Gastroesophageal sphincter (tissue), 4 donors: ENCODE data around the gene C5orf22. TPM values are rescaled to one million over a fixed set of nuclear protein-coding genes. Genes with fewer than 3 reads are reported as not detected.

Experiments used
- ATAC-seq: fragments of 150-250 bp; one replicate; pipeline ENCODE4 v1.9.1; 2016; ENCODE audit warnings: mild to moderate bottlenecking, moderate library complexity
- H3K27ac ChIP-seq, 4 donors: fragments of 200-600 bp; sonication (generic) in 3 of 4; 1 replicate in 3 of 4; 2 replicates in 1 of 4; pipeline ENCODE4 v1.5.1; 2016 to 2019
- H3K27me3 ChIP-seq: fragments of 200-600 bp; sonication (generic); one replicate; pipeline ENCODE4 v1.5.1; 2019
- H3K36me3 ChIP-seq, 2 donors: fragments of 200-600 bp; sonication (generic); one replicate each; pipeline ENCODE4 v1.5.1; 2019; ENCODE audit warnings: control low read depth in 1 of 2
- H3K4me1 ChIP-seq, 3 donors: fragments of 200-600 bp; sonication (generic); 1 replicate in 2 of 3; 2 replicates in 1 of 3; pipeline ENCODE4 v1.5.1; 2016 to 2019; ENCODE audit warnings: control low read depth in 2 of 3
- H3K4me3 ChIP-seq, 2 donors: fragments of 200-600 bp; sonication (generic); one replicate each; pipeline ENCODE4 v1.5.1; 2019; ENCODE audit warnings: mild to moderate bottlenecking in 1 of 2, moderate library complexity in 1 of 2
- H3K9me3 ChIP-seq, 3 donors: fragments of 200-600 bp; sonication (generic); one replicate each; pipeline ENCODE4 v1.5.1; 2017 to 2019; ENCODE audit warnings: control low read depth in 2 of 3
- CTCF ChIP-seq, 4 experiments: fragments of 200-600 bp in 2 of 4; fragments of 450-650 bp in 2 of 4; sonication (generic) in 1 of 4; IDR thresholded peaks; one replicate each; pipeline ENCODE4 v1.5.1; 2017 to 2019; ENCODE audit warnings: antibody characterized with exemption in 4 of 4, mild to moderate bottlenecking in 2 of 4, moderate library complexity in 2 of 4
- EP300 ChIP-seq: sonication (generic); formaldehyde crosslinking; IDR thresholded peaks from one replicate; pipeline ENCODE4 v1.6.1; 2017; ENCODE audit warnings: antibody characterized with exemption, mild to moderate bottlenecking
- POLR2A ChIP-seq, 2 donors: fragments of 450-650 bp; IDR thresholded peaks; one replicate each; pipeline ENCODE4 v1.6.1; 2017; ENCODE audit warnings: antibody characterized with exemption in 2 of 2, mild to moderate bottlenecking in 2 of 2, moderate library complexity in 1 of 2
- POLR2AphosphoS5 ChIP-seq: sonication (generic); formaldehyde crosslinking; IDR thresholded peaks from one replicate; pipeline ENCODE4 v1.6.1; 2017; ENCODE audit warnings: antibody characterized with exemption
- WGBS, 2 donors: methylation state at CpG; one replicate each; pipeline ENCODE4 v1.1.5; 2018; ENCODE audit warnings: low coverage in 1 of 2; 5-methylcytosine and 5-hydroxymethylcytosine counted together
- total RNA-seq, 4 donors: library from RNA; depleted of rRNA; stranded (reverse); fragments of >200 nt; gene quantifications; one replicate each; pipeline ENCODE4 v1.1.0, GENCODE V29; 2016

The C5orf22 gene
- total RNA-seq, 4 donors from 2014 or later = 16.8 to 19.9 (median 17.9) TPM

DNA sequence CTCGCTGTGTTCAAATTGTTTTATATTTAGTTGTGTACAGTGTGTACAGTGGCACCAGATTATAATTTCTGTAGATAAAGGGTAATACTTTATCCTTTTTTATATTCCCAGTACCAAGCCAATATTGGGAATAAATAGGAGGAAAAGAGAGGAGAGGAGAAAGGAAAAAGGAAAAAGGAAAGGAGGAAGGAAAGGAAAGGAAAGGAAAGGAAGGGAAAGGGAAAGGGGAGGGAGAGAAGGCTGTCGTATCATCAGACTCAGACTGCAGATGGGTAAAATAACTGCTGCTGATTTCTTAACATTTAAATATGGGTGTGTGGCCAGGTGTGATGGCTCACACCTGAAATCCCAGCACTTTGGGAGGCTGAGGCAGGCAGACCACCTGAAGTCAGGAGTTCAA, 51.0 kb downstream of the C5orf22 start:
- WGBS, 2 donors = 86 to 94% methylated on average over 2 of the region's 2 CpGs
- H3K27ac ChIP-seq = no peak overlapping the region
- peaks cover 11% of the 10 kb centered on the region for H3K27me3 ChIP-seq
- no peaks in the 10 kb centered on the region for H3K9me3 ChIP-seq
- no peak for ATAC-seq
- H3K4me3 ChIP-seq = no peak overlapping the region
- H3K36me3 ChIP-seq = no peaks in the 10 kb centered on the region
- no peaks in the 10 kb centered on the region for H3K4me1 ChIP-seq
- TF ChIP-seq POLR2A (IDR thresholded peaks at IDR 0.05) (no peak), CTCF (IDR thresholded peaks at IDR 0.05) (no peak), POLR2AphosphoS5 (no peak)

DNA sequence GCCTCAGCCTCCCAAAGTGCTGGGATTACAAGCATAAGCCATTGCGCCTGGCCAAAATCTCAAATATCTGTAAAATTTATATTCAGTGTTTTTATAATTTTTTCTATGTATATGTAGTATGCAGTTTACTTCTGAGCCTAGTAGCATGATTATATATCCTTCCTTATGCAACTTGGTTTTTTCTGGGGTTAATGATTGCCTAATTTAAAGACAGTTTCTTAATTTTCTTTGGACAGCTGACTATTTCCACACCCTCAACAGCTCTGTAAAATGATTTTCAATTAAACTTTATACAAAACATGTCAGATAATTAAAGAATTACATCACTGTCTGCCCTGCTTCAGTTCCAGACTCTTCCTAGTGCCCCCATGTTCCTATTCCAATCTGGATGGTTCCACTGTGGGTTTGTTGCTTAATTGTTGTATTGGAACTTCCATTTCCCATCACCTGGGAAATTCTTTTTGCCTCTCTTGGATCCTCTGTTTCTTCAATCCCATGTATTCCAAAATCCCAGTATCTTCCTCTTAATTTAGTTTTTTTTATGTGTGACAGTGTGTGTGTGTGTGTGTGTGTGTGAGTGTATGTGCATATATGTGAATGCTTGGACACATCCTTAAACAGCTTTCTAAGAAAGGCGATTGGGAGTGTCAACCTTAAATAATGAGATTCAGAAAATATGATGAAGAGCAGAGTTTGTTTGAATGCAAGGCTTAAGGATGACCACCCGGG, 53.2 kb downstream of the C5orf22 start:
- no peak for TF ChIP-seq POLR2A (IDR thresholded peaks at IDR 0.05)
- no peak for TF ChIP-seq EP300
- no peak for TF ChIP-seq POLR2AphosphoS5
- no peak for TF ChIP-seq CTCF (IDR thresholded peaks at IDR 0.05)
- Histone ChIP-seq H3K4me3 (no peak overlapping the region), H3K9me3 (no peaks in the 10 kb centered on the region), H3K27me3 (peaks cover 11% of the 10 kb centered on the region), H3K36me3 (no peaks in the 10 kb centered on the region), H3K27ac (no peak overlapping the region), H3K4me1 (no peaks in the 10 kb centered on the region)
- no peak for ATAC-seq
- WGBS, 2 donors = 97 to 100% methylated on average over 1 to 3 of the region's 3 CpGs

- no peaks in the 10 kb centered on the region for H3K4me1 ChIP-seq
- H3K4me3 ChIP-seq = no peak overlapping the region
- WGBS, 2 donors = 73 to 88% methylated on average over 1 to 2 of the region's 2 CpGs
- H3K9me3 ChIP-seq = no peaks in the 10 kb centered on the region
- H3K27ac ChIP-seq = no peak overlapping the region
- TF ChIP-seq POLR2AphosphoS5 (no peak), POLR2A (IDR thresholded peaks at IDR 0.05) (no peak), EP300 (no peak)
- H3K36me3 ChIP-seq = no peaks in the 10 kb centered on the region
- peaks cover 11% of the 10 kb centered on the region for H3K27me3 ChIP-seq
- no peak for ATAC-seq
Observed at GRCh38 chr5:31585895-31586270, 53.8 kb downstream of the C5orf22 start.

DNA sequence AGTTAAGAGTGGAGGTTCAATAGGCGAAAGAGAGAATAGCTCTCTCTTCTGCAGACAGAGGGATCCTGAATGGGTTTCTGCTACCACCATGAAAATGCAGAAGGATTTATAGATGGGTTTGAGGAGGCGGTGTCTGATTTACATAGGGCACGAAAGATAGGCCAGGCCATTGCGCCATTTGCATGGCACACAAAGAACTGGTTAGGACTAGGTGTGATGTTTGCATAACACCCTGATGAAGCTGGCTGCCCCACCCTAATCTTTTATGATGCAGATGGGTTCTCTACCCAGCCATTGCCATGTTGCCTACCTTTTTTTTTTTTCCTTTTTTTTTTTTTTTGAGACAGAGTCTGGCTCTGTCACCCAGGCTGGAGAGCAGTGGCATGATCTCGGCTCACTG, 55.4 kb downstream of the C5orf22 start:
- 98 to 100% methylated on average over 4 to 5 of the region's 5 CpGs for WGBS, 2 donors
- peaks cover 4% of the 10 kb centered on the region for H3K27me3 ChIP-seq

DNA sequence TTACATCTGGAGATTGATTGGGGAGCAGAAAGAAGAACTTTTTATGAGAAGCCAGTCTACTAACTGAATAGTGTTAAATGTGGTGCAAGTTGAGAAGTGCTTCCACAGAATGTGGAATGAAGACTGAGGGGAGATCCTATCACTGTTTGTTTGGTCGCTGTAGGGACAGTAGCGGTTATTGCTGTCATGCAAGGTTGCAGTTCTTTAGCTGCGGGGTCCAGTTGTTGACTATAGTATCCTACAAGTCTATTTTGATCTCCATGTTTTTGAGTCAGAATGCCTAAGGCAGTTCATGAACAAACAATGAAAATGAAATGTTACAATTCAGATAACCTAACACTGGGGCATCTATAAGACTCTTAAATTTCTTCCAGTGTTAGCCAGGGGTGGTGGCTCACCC, 61.6 kb downstream of the C5orf22 start:
- no peak for ATAC-seq
- 72 to 85% methylated on average over 2 to 3 of the region's 3 CpGs for WGBS, 2 donors
- Histone ChIP-seq H3K27ac (no peak overlapping the region), H3K36me3 (no peaks in the 10 kb centered on the region), H3K27me3 (peaks cover 4% of the 10 kb centered on the region), H3K4me3 (no peak overlapping the region), H3K9me3 (no peaks in the 10 kb centered on the region), H3K4me1 (no peaks in the 10 kb centered on the region)
- no peak for TF ChIP-seq POLR2A (IDR thresholded peaks at IDR 0.05)
- no peak for TF ChIP-seq EP300
- TF ChIP-seq POLR2AphosphoS5 = no peak
- no peak for TF ChIP-seq CTCF (IDR thresholded peaks at IDR 0.05)

More for the DNA sequence above, 55.4 kb downstream of the C5orf22 start:
- Histone ChIP-seq H3K27ac (no peak overlapping the region), H3K4me3 (no peak overlapping the region), H3K4me1 (no peaks in the 10 kb centered on the region), H3K9me3 (no peaks in the 10 kb centered on the region), H3K36me3 (no peaks in the 10 kb centered on the region)
- TF ChIP-seq POLR2AphosphoS5 (no peak), EP300 (no peak), CTCF (IDR thresholded peaks at IDR 0.05) (no peak), POLR2A (IDR thresholded peaks at IDR 0.05) (no peak)
- no peak for ATAC-seq
